ELR (cell line): ENCODE data around the gene FXR2.
"Not testable (repeated sequence)": the region's sequence is repeated elsewhere in the genome, so short reads cannot be mapped to it uniquely, and the experiment has no call there.

Experiments used
- DNase-seq: peaks from one replicate; pipeline ENCODE4 v3.0.0-alpha.2; 2015; ENCODE audit warnings: low read depth

FXR2 gene

GRCh38 chr17:7627250-7628121, 12.8 kb upstream of the FXR2 start, which contains the start of gene SAT2:
Gene SAT2 (minus strand): TSS chr17:7627821. CDS start chr17:7627635, 186 bp downstream.
- DNase-seq = peak; percentile 96

- no peak for DNase-seq
Measured at GRCh38 chr17:7626956-7627249, 12.2 kb upstream of the FXR2 start.

GRCh38 chr17:7626307-7626706, 11.6 kb upstream of the FXR2 start:
- DNase-seq = no peak

DNA sequence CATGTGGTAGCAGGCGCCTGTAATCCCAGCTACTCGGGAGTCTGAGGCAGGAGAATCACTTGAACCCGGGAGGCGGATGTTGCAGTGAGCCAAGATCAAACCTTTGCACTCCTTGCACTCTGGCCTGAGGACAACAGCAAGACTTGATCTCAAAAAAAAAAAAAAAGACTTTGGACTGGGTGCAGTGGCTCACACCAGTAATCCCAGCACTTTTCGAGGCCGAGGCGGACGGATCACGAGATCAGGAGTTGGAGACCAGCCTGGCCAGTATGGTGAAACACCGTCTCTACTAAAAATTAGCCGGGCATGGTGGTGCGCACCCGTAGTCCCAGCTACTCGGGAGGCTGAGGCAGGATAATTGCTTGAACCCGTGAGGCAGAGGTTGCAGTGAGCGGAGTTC, 11.1 kb upstream of the FXR2 start:
- not testable (repeated sequence) for DNase-seq

- no peak for DNase-seq
Measured at GRCh38 chr17:7623661-7624060, 9.0 kb upstream of the FXR2 start.

GRCh38 chr17:7620835-7621234, 6.1 kb upstream of the FXR2 start:
- DNase-seq = no peak

GRCh38 chr17:7618608-7619007, 3.9 kb upstream of the FXR2 start:
- no peak for DNase-seq

GRCh38 chr17:7615265-7615747, 609 bp upstream of the FXR2 start:
- DNase-seq = no peak

GRCh38 chr17:7613769-7614424, 800 bp downstream of the FXR2 start:
- peak; percentile 76 for DNase-seq

DNA sequence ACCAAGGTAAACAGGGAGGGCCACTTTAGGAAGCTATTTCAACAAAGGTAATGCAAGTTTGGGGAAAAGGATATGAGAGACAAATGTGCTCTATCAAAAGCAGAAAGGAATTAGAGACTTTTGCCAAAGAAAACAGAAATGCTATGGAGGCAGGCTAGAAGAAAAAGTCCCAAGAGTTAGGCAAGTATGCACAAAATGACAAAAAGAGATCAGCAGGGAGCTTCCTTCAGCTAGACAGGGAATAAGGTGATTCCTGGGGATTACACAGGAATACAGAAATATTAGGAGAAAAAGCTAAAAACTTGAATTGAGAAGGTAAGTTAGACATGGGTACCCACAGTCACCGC, 2.4 kb downstream of the FXR2 start:
- no peak for DNase-seq

GRCh38 chr17:7611635-7612293, 2.9 kb downstream of the FXR2 start:
- no peak for DNase-seq

DNA sequence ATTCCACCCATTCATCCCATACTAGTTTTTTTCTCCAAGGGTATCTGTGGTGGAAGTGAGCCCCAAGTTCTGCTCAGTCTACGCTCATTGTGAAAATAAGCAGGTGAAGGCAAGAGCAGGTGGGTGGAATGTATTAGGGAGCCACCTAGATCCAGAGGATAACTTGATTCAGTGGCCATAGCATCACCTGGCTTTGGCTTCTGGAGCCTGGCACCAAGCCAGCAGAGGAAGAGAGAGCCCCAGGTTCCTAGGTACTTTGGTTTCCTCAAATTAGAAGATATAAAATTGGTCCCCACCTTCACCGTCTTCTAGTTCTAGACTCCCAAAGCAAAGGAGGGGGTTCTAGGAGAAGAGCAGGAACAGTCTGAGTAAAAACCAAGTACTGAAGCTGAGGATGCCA, 4.1 kb downstream of the FXR2 start:
- DNase-seq = no peak

- DNase-seq = no peak
Measured at GRCh38 chr17:7606280-7606679, 8.4 kb downstream of the FXR2 start.

DNA sequence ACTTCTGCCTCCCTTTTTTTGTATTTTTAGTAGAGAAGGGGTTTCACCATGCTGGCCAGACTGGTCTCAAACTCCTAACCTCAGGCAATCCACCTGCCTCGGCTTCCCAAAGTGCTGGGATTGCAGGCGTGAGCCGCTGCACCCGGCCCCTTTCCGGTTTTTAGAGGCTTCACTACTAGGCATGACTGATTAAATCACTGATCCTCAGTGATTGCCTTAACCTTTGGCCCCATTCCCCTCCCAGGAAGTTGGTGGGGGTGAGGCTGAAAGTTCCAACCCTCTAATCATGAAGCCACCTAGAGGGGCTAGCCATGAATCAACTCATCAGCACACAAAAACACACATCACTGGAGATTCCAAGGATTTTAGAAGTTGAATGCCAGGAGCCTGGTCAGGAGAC, 17.1 kb downstream of the FXR2 start:
- not testable (repeated sequence) for DNase-seq

DNA sequence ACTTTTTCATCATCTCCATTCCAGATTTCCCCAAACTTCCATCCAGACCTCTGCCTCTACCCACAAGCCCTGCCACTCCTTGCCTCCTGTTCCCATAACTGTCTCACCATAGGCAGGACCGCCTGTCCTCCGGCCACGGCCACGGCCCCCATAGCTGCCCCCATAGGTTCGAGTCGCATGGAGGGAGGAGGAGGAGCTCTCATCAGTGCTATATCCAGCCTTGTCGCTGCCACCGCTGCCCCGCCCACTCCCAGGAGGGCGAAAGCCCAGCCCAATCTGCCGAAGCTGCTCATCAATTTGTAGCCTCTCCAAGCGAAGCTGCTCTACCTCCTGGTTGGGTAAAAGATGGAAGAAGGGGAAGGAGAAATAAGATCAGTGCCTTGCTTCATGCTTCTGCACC, 21.4 kb downstream of the FXR2 start:
- DNase-seq = no peak

DNA sequence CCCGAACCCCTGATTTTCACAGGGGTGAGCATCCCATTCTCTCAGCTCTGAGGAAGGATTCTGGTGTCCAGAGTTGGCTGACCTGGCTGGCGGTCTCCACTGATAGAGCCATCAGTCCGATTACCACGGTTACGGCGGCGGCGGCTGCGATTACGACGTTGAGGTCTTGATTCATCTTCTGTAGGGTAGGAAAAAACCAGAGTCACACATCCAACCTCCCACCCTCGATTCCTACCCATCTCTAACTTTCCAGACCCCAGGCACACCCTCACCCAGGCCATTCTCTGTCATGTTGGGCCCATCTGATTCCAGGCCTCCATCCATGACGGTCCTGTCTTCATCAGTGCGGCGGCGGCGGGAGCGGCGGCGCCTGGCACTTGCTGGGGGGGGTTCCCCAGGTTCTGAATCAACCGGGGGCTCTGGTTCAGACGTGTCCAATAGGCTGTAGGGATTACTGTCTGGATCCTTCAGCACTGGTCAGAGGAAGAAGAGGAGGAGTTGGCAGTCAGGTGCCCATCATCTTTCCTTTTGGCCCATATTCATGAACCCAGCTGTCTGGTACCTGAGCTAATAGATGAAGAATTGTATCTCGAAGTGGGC, 22.2 kb downstream of the FXR2 start:
- DNase-seq = no peak

DNA sequence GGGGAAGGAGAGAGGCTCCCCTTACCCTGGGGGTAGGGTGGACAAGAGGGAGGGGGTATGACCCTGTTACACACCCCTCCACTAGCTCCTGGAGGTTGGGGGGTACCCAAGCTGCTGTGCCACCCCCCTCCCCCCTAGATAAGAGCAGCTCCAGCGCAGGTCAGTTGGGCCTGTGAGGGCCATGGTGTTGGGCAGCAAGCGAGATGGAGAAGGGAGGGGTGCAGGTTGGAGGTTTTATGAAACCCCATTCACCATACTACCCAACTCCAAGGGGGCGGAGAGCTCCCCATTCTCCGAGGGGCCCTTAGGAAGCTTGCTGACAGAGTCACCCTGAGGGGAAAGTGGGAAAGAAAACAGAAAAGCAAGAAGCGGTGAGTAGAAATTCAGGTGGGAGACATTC, 23.1 kb downstream of the FXR2 start:
- DNase-seq = no peak

DNA sequence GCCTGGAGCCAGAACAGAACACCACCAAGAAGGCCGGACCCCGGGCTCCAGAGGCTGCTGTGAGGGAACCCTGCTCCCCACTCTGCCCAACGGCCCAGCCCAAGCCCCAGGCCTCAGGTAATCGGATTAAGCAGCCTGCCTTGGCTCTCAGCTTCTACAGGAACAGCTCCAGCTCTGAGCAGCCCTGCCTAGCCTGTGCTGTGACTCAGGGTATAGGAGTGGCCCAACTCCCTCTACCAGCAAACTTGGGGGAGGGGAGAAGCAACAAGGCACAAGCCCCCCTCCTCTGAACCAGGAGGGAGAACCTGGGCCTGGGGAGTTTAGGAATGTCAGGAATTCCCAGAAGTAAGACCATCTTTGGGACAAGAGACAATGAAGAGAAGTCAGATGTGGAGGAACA, 24.0 kb downstream of the FXR2 start:
- peak; percentile 85 for DNase-seq

GRCh38 chr17:7589891-7590691, 24.6 kb downstream of the FXR2 start, which contains the start of gene SOX15:
Gene SOX15 (minus strand): TSS chr17:7590094. CDS start chr17:7589676, 418 bp downstream.
- peak; percentile 91 for DNase-seq

DNA sequence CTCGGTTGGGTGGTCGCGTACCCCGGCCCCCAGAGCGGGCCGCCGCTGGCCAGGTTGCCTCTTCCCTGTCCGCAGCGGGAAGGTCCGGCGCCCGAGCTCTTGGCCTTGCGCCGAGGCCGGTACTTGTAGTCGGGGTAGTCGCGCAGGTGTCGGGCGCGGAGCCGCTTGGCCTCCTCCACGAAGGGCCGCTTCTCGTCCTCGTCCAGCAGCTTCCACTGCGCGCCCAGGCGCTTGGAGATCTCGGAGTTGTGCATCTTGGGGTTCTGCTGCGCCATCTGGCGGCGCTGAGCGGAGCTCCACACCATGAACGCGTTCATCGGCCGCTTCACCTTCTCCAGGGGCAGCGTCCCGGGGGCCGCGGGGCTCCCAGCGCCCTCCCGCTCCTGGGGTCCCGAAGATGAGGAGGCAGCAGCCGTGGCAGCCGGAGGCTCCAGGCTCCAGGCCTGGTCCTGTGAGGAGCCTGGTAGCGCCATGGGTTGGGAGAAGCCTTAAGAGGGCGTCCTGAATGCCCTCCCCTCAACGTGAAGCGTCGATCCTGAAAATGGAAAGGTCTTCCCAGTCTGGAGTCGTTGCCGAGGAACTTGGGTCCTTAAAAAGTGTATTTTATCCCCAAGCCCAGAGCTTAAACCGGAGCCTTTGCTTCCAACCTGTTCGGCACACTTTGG, 25.4 kb downstream of the FXR2 start:
- peak; percentile 94 for DNase-seq

DNA sequence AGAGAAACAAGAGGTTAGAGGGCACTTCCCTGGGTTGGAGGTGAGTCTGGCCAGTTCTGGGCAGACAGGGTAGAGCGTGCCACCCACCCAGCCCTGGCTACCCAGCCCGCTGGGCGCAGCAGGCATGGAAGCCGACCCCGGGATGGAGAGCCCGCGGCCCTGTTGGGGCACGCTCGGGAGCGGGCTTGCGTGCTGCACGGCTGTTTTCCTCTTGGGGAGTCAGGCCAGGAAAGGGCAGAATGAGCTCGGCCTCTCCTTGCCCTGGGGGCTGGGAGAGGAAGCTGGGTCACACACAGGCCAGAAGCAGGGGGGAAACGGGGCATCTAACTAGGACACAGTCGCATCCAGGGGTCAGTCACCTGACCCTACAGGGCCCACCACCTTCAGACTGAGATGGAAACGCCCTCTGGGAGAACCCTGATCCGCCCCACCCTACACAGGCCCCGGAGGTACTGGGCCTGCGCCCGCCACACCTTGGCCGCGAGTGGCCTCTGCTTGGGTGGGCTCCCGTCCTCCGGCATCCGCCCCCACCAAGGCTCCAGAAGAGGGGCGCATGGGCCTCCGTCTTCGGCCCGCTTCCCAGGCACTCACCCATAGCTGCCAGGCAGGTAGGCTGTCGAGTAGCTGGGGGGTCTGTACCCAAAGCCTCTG, 26.0 kb downstream of the FXR2 start:
- peak; percentile 52 for DNase-seq
